ENCODE measurements around the gene ZNF423. TPM values are rescaled to one million over a fixed set of nuclear protein-coding genes. Genes with fewer than 3 reads are reported as not detected.

The ZNF423 gene
- total and polyA plus RNA-seq, 2 experiments from 2014 or later = 12.3 to 22.2 TPM

DNA sequence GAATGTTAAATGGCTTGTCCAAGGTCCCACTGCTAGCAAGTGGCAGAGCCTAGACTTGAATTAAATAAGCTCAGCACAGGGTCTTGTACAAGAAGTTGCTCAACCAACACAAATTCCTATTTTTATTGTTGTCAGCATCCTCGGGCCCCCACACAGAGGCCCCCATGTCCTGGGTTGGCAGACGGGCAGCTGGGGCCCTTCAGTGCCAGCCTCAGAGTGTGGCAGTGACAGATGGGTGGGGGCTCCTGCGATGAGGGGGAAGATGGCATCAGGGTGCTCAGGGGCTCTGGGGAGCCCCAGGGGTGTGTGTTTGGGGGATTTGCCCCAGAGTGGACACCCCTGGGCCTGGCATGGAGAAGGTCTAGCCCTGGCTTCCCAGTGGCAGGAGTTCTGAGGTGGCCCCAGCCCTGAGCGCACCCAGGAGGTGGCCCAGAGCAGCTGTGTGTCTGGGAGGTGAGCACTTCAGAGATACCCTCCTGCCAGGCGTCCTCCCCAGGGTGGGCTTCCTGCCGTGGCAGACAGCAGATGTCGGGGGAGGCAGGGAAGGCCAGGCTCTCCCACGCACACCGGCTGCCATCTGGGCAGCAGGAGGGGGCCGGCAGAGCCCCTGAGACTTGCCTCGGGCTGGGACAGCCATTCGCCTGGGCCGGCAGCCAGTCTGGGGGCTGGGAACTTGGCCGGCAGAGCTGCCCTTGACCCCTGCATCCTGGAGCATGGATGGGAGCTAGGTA lies 331.5 kb downstream of the ZNF423 start:
- H3K27ac ChIP-seq = no peak overlapping the region
- no peak overlapping the region for H3K4me3 ChIP-seq
- no peaks in the 10 kb centered on the region for H3K27me3 ChIP-seq
- no peak for DNase-seq (ENCODE audit: low read depth in 1 of 2, low spot score in 1 of 2)
- H3K36me3 ChIP-seq = no peaks in the 10 kb centered on the region
- no peak for TF ChIP-seq CTCF (IDR thresholded peaks at IDR 0.05; ENCODE audit: low read depth, low read length)
- H3K9me3 ChIP-seq (ENCODE audit: low read depth) = no peaks in the 10 kb centered on the region
- peaks cover 16% of the 10 kb centered on the region for H3K4me1 ChIP-seq (ENCODE audit: low read depth)

DNA sequence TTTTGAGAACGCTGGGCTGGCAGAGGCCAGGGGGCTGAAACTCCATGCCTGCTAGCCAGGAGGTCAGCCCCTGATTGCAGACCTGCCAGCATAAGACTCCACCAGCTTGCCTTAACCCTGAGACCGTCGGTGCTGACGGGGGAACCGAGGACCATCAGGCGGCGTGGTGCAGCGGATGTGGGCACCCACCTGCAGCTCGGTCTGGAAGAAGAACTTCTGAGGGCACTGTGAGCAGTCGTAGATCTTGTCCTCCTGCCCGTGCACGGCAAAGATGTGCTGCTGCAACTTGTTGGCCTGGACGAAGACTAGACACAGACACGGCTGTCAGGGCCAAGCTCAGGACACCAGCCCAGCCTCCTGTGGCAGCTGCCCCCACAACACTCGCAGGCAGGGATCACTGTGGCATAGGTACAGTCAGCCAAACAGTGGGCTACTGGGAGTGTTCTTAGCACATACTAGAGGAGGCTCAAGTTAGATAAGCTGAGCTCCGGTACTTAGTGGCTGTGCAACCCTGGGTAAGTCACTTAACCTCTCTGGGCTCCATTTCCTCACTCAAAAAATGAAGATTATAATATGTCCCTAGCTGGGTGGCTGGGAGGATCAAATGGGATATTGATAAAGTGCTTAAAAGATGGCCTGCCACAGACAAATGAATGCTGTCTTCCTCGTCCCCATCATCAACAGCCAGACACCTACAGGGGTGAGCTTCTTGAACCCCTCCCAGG lies 332.3 kb downstream of the ZNF423 start:
- Histone ChIP-seq H3K36me3 (no peaks in the 10 kb centered on the region), H3K27ac (no peak overlapping the region), H3K4me1 (ENCODE audit: low read depth) (peaks cover 8% of the 10 kb centered on the region), H3K4me3 (no peak overlapping the region), H3K9me3 (ENCODE audit: low read depth) (no peaks in the 10 kb centered on the region), H3K27me3 (no peaks in the 10 kb centered on the region)
- DNase-seq (ENCODE audit: low read depth in 1 of 2, low spot score in 1 of 2) = no peak
- TF ChIP-seq CTCF (IDR thresholded peaks at IDR 0.05; ENCODE audit: low read depth, low read length) = no peak

GRCh38 chr16:49521734-49522325 lies 334.1 kb downstream of the ZNF423 start:
- Histone ChIP-seq H3K27ac (no peak overlapping the region), H3K27me3 (no peaks in the 10 kb centered on the region), H3K36me3 (no peaks in the 10 kb centered on the region), H3K9me3 (ENCODE audit: low read depth) (no peaks in the 10 kb centered on the region), H3K4me1 (ENCODE audit: low read depth) (no peaks in the 10 kb centered on the region), H3K4me3 (no peak overlapping the region)
- DNase-seq (ENCODE audit: low read depth in 1 of 2, low spot score in 1 of 2) = no peak
- TF ChIP-seq CTCF (IDR thresholded peaks at IDR 0.05; ENCODE audit: low read depth, low read length) = no peak

- no peaks in the 10 kb centered on the region for H3K9me3 ChIP-seq (ENCODE audit: low read depth)
- no peaks in the 10 kb centered on the region for H3K36me3 ChIP-seq
- no peak for TF ChIP-seq CTCF (IDR thresholded peaks at IDR 0.05; ENCODE audit: low read depth, low read length)
- DNase-seq (ENCODE audit: low read depth in 1 of 2, low spot score in 1 of 2) = no peak
- no peaks in the 10 kb centered on the region for H3K4me1 ChIP-seq (ENCODE audit: low read depth)
- no peaks in the 10 kb centered on the region for H3K27me3 ChIP-seq
- H3K4me3 ChIP-seq = no peak overlapping the region
- H3K27ac ChIP-seq = no peak overlapping the region
These were observed 335.3 kb downstream of the ZNF423 start for GRCh38 chr16:49520492-49521038.

DNA sequence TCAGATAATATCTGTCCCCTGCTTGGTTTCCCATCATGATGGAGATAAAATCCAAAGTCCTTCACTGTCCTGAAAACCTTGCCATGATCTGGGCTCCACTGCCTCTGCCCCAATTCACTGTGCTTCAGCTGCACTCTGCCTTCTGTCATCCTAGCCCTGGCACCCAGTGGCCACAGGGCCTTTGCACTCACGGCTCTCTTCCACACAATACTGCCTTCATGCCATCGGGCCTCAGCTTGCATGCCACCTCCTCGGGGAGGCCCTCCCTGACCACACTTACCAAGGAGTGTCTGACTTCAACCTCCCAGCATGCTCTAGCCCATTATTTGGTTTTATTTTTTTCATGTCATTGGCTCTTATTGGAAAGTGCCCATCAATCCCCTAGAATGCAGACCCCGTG lies 336.2 kb downstream of the ZNF423 start:
- Histone ChIP-seq H3K4me3 (no peak overlapping the region), H3K9me3 (ENCODE audit: low read depth) (no peaks in the 10 kb centered on the region), H3K27me3 (no peaks in the 10 kb centered on the region), H3K36me3 (no peaks in the 10 kb centered on the region), H3K4me1 (ENCODE audit: low read depth) (no peaks in the 10 kb centered on the region), H3K27ac (no peak overlapping the region)
- no peak for DNase-seq (ENCODE audit: low read depth in 1 of 2, low spot score in 1 of 2)
- TF ChIP-seq CTCF (IDR thresholded peaks at IDR 0.05; ENCODE audit: low read depth, low read length) = no peak
